ENCODE data around the gene POLG2.

The POLG2 gene

DNA sequence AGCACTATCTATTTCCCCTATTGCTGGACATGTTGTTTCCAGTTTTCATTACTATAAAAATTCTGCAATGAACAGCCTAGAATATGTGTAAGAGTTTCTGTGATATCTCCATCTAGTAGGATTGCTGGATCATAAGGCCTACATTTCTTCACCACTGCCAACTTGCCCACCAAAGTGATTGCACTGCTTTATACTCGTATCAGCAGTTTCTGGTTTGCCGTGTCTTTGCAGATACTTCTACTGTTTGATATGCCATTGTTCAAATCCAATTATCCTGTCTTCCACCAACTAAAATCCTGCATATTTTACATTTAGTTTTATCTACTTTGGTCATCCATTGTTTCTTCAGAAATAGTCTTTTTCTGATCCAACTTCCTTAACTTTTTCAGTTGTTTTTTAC is 31.1 kb upstream of the POLG2 start:
- TF ChIP-seq, protein P1, sequence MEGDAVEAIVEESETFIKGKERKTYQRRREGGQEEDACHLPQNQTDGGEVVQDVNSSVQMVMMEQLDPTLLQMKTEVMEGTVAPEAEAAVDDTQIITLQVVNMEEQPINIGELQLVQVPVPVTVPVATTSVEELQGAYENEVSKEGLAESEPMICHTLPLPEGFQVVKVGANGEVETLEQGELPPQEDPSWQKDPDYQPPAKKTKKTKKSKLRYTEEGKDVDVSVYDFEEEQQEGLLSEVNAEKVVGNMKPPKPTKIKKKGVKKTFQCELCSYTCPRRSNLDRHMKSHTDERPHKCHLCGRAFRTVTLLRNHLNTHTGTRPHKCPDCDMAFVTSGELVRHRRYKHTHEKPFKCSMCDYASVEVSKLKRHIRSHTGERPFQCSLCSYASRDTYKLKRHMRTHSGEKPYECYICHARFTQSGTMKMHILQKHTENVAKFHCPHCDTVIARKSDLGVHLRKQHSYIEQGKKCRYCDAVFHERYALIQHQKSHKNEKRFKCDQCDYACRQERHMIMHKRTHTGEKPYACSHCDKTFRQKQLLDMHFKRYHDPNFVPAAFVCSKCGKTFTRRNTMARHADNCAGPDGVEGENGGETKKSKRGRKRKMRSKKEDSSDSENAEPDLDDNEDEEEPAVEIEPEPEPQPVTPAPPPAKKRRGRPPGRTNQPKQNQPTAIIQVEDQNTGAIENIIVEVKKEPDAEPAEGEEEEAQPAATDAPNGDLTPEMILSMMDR (conservative IDR thresholded peaks at IDR 0.05; ENCODE audit: low read depth, low read length): no peak
- Histone ChIP-seq H3K4me3 (IDR thresholded peaks at IDR 0.05; ENCODE audit: insufficient read depth, low read depth, low read length) (no peak overlapping the region), H2AFZ (ENCODE audit: low read depth) (no peak overlapping the region), H3K4me2 (no peak overlapping the region), H3K27me3 (ENCODE audit: insufficient read depth, low read depth) (no peaks in the 10 kb centered on the region), H3K4me1 (ENCODE audit: low read depth, poor library complexity, severe bottlenecking) (no peaks in the 10 kb centered on the region), H3K27ac (no peak overlapping the region), H3K9ac (no peak overlapping the region), H3K79me2 (ENCODE audit: insufficient read depth, low read depth) (no peaks in the 10 kb centered on the region), H3K36me3 (ENCODE audit: insufficient read depth) (peaks cover 9% of the 10 kb centered on the region; the same call in 1 of the 2 replicates), H4K20me1 (ENCODE audit: insufficient read depth) (no peaks in the 10 kb centered on the region)

DNA sequence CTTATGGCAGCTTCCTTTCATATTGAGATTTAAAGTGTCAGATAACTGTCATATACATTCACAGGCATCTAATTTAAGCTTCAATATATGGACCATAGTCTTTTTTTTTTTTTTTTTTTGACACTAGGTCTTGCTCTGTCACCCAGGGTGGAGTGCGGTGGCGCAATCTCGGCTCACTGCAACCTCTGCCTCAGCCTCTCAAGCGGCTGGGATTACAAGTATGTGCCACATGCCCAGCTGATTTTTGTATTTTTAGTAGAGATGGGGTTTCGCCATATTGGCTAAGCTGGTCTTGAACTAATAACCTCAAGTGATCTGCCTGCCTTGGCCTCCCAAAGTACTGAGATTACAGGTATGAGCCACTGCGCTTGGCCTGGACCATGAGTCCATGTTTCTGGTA is 23.5 kb upstream of the POLG2 start:
- Histone ChIP-seq H4K20me1 (ENCODE audit: insufficient read depth) (no peaks in the 10 kb centered on the region), H3K79me2 (ENCODE audit: insufficient read depth, low read depth) (no peaks in the 10 kb centered on the region), H3K4me2 (no peak overlapping the region), H3K27me3 (ENCODE audit: insufficient read depth, low read depth) (no peaks in the 10 kb centered on the region), H3K27ac (no peak overlapping the region), H3K9ac (no peak overlapping the region), H3K4me1 (ENCODE audit: low read depth, poor library complexity, severe bottlenecking) (no peaks in the 10 kb centered on the region), H3K36me3 (ENCODE audit: insufficient read depth) (no peaks in the 10 kb centered on the region; the same call in 1 of the 2 replicates), H2AFZ (ENCODE audit: low read depth) (no peak overlapping the region), H3K4me3 (IDR thresholded peaks at IDR 0.05; ENCODE audit: insufficient read depth, low read depth, low read length) (no peak overlapping the region)
- TF ChIP-seq, protein P1 (conservative IDR thresholded peaks at IDR 0.05; ENCODE audit: low read depth, low read length): no peak

DNA sequence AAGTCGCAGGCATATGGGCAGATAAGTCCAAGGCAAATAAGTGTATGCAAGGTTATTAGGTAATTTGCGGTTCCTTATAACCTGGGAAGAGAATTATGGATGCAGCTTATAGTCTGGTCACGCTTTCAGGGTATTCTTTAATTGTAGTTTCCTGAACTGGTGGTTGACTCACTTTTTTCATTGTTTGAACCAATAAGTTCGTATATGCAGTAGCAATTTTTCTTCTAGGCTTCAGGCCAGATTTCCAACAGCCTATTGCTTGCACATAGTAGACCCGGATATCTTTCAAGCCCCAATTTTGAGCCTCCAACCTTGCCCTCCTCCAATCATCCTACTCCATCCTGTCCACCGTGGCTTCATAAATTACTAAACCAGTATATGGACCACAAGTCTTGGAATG is 22.7 kb upstream of the POLG2 start:
- Histone ChIP-seq H3K9ac (no peak overlapping the region), H2AFZ (ENCODE audit: low read depth) (no peak overlapping the region), H3K27me3 (ENCODE audit: insufficient read depth, low read depth) (no peaks in the 10 kb centered on the region), H3K27ac (no peak overlapping the region), H3K36me3 (ENCODE audit: insufficient read depth) (no peaks in the 10 kb centered on the region; the same call in 1 of the 2 replicates), H3K79me2 (ENCODE audit: insufficient read depth, low read depth) (no peaks in the 10 kb centered on the region), H3K4me2 (no peak overlapping the region), H3K4me3 (IDR thresholded peaks at IDR 0.05; ENCODE audit: insufficient read depth, low read depth, low read length) (no peak overlapping the region), H3K4me1 (ENCODE audit: low read depth, poor library complexity, severe bottlenecking) (no peaks in the 10 kb centered on the region), H4K20me1 (ENCODE audit: insufficient read depth) (no peaks in the 10 kb centered on the region)
- TF ChIP-seq, protein P1 (conservative IDR thresholded peaks at IDR 0.05; ENCODE audit: low read depth, low read length): no peak

DNA sequence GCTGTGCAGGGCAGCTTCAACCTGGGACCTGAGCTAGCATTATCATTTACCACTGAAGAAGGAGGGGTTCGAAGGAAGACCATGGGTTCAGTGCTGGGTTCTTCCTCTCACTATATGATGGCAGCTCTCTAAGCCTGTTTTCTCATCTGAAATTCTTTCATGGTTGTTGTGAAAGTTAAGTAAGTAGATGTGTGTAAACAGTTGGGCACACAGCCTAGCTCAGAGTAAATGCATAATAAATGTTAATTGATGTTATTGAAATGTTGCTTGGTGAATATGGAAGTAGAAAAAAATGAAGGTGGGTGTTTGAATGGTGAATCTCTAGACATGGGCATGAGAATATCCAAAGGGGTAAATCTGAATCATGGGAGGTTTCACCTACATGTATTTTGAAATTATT is 19.0 kb upstream of the POLG2 start:
- Histone ChIP-seq H3K4me3 (IDR thresholded peaks at IDR 0.05; ENCODE audit: insufficient read depth, low read depth, low read length) (no peak overlapping the region), H3K79me2 (ENCODE audit: insufficient read depth, low read depth) (no peaks in the 10 kb centered on the region), H3K9ac (no peak overlapping the region), H3K36me3 (ENCODE audit: insufficient read depth) (no peaks in the 10 kb centered on the region; the same call in 1 of the 2 replicates), H3K27ac (no peak overlapping the region), H3K27me3 (ENCODE audit: insufficient read depth, low read depth) (no peaks in the 10 kb centered on the region), H2AFZ (ENCODE audit: low read depth) (no peak overlapping the region), H3K4me2 (no peak overlapping the region), H3K4me1 (ENCODE audit: low read depth, poor library complexity, severe bottlenecking) (no peaks in the 10 kb centered on the region), H4K20me1 (ENCODE audit: insufficient read depth) (no peaks in the 10 kb centered on the region)
- TF ChIP-seq, protein P1 (conservative IDR thresholded peaks at IDR 0.05; ENCODE audit: low read depth, low read length): no peak
